DMS53 (cell line): ENCODE data around the gene MAP3K13.

ENCODE experiments used
- DNase-seq: peaks from one replicate; lab custom pipeline; 2025; lab: John Stamatoyannopoulos, UW

MAP3K13 gene

GRCh38 chr3:185362850-185363661 lies at the start of gene MAP3K13:
Gene MAP3K13 (plus strand): TSS chr3:185363136. CDS start chr3:185428582, 65,446 bp downstream.
- peak; percentile 96 for DNase-seq

- DNase-seq, result no peak
Measured at GRCh38 chr3:185313693-185314246, 49.2 kb upstream of the MAP3K13 start.

- DNase-seq, result peak; percentile 30
Measured at GRCh38 chr3:185316740-185317412, 46.1 kb upstream of the MAP3K13 start.

- peak; percentile 61 for DNase-seq
Measured at GRCh38 chr3:185317674-185318073, 45.3 kb upstream of the MAP3K13 start.

- DNase-seq, result peak; percentile 51
Measured at GRCh38 chr3:185318141-185318540, 44.8 kb upstream of the MAP3K13 start.

DNA sequence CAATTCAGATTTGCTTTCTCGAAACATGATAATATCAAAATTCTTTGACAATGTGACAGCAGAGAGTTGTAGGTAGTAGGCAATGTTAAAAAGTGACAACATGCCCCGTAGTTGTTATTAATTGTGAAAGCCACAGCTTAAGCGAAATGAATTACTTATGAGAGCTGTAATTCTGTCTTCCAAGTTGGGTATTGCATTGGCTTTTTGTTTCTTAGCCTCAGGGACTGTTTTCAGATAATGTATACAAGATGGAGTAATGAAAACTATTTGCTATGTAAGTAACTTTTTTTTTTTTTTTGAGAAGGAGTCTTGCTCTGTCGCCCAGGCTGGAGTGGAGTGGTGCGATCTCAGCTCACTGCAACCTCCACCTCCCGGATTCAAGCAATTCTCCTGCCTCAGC lies 43.1 kb upstream of the MAP3K13 start:
- no peak for DNase-seq

DNA sequence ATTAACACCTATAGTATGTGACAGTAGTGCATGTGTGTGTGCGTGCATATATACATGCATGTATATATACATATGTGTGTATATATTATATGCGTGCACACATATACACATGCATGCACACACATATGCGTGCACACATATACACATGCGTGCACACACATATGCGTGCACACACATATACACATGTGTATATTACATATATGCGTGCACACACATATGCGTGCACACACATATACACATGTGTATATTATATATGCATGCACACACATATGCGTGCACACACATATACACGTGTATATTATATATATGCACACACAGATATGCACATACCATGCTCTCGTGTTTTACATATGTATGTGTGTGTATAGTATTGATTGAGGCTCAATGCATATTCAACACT lies 42.0 kb upstream of the MAP3K13 start:
- no peak for DNase-seq

GRCh38 chr3:185322101-185322719 lies 40.7 kb upstream of the MAP3K13 start:
- no peak for DNase-seq

DNA sequence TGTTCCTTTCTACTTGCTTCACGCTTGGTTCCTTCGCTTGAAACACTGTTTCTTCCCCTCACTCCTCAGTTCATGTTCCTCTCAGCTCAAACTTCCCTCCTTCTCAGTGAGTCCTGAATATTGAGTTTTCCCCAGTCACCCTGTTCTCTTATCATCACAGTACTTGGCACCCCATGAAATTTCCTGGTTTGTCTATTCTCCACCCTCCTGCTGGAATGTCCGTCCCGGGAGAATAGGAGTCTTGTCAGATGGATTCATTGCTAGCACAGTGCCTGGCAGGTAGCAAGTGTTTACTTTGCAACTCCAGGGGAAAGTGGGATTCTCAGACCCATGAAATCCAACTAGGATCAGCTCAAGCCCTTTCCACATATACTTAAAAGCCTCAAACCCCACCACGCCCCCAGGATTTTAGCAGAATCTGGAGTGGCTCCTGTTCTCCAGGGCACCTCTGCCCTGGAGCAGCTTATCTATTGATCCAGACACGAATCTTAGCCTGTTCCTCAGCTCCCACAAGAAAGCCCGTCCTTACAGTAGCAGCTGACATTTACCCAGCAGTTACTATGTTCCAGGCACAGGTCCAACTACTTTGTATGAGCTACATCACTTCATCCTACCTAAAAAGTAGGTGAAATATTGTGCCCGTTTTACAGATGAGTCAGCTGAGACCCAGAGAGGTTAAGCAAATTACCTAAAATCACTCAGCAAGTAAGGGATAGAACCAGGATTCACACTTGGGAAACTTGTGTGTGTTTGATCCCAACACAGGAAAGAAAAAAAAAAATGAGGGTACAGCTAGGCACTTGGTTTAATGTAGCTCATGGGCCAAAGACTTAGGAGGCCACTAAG lies 36.8 kb upstream of the MAP3K13 start:
- DNase-seq, result no peak

DNA sequence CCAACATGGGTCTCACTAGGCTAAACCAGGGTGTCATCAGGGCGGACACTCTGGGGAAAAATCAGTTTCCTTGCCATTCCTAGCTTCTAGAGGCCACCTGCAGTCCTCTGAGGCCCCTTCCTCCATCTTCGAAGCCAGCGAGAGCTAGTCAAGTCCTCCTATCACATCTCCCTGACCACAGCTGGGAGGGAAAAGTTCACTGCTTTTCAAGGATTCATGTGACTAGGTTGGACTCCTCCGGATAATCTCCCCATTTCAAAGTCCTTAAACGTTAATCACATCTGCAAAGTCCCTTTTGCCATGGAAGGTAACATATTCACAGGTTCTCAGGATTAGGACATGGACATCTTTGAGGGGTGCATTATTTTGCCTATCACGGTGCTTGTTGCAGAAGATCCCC lies 35.9 kb upstream of the MAP3K13 start:
- no peak for DNase-seq

- no peak for DNase-seq
Measured at GRCh38 chr3:185328324-185329004, 34.5 kb upstream of the MAP3K13 start.

- DNase-seq, result no peak
Measured at GRCh38 chr3:185330238-185330637, 32.7 kb upstream of the MAP3K13 start.

- DNase-seq, result peak; percentile 48
Measured at GRCh38 chr3:185330644-185331043, 32.3 kb upstream of the MAP3K13 start.

GRCh38 chr3:185332026-185332735 lies 30.8 kb upstream of the MAP3K13 start:
- peak; percentile 92 for DNase-seq

DNA sequence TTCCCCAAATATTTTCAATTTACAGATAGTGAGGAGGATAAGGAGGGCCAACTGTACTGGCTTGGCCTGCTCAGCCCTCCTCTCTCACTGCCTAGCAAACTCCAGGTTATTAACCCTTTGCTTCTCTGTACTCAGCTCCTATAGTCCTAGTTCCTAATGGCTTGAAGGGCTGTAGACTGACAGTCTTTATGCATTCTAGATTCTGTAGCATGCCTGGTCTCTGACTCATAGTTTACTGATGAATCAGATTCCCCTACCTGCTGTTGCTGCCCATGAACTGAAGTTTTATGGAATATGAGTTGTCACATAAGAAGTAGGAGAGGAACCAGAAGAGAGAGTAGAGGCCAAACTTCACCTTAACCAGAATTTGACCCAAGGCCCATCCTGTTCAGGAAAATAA lies 27.1 kb upstream of the MAP3K13 start:
- peak; percentile 82 for DNase-seq

GRCh38 chr3:185337231-185337816 lies 25.6 kb upstream of the MAP3K13 start:
- DNase-seq, result peak; percentile 76

- no peak for DNase-seq
Measured at GRCh38 chr3:185339945-185340344, 23.0 kb upstream of the MAP3K13 start.

DNA sequence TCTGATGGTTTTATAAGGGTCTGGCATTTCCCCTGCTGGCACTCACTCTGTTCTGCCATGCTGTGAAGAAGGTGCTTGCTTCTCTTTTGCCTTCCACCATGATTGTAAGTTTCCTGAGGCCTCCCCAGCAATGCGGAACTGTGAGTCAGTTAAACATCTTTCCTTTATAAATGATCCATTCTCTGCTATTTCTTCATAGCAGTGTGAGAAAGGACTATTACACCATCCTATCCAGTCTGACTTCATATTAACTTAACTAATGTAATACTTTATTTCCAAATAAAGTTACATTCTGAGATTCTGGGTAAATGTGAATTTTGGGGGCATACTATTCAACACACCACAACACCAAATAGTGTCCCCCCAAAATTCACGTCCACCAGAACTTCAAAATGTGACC lies 22.2 kb upstream of the MAP3K13 start:
- DNase-seq, result no peak

GRCh38 chr3:185341616-185342458 lies 21.1 kb upstream of the MAP3K13 start:
- peak; percentile 5 for DNase-seq
